DLD1 (cell line): ENCODE data around the gene BTNL2.

ENCODE experiments used
- in situ Hi-C: cut with HindIII; loops from 2 replicates; pipeline ENCODE4 v1.10.0; 2017; ENCODE audit warnings: low sequenced_read_pairs

The BTNL2 gene

GRCh38 chr6:32415521-32416019 is 8.6 kb upstream of the BTNL2 start:
- in situ Hi-C loops, result loop anchor here (10.0 kb wide), 1 partner anchor 379 kb away; no protein-coding TSS in a partner anchor

DNA sequence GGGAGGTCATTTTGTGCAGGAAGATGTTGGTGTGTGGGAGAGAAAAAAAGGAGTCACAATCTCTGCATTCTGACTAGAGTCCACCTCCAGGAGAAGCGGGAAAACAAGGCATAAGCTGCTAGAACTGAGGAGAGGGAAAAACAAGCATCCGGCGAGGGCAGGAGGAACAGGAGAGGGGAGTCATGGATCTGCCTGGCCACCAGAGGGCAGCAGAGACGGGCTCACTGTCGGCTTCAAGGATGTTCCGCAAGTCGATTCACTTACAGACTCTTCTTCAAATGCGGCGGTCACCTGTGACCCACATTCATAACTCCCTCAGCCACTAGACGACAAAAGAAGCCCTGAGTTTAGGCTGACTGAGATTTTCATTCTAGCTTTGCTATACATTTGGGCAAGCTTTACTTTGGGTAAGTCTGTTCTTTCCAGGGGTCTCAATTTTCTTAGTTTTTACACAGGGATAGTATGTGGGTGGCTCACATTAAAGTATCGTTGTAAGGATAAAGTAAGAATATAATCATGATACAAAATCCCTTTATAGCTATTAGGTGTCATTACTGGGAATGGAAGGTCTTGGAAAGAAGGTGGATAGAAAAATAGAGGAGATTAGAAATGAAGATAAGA is 6.6 kb upstream of the BTNL2 start:
- in situ Hi-C loops, result loop anchor here (10.0 kb wide), 1 partner anchor 381 kb away; no protein-coding TSS in a partner anchor

GRCh38 chr6:32411566-32412327 is 4.8 kb upstream of the BTNL2 start:
- in situ Hi-C loops, result loop anchor here (10.0 kb wide), 1 partner anchor 383 kb away; no protein-coding TSS in a partner anchor

GRCh38 chr6:32410906-32411305 is 3.9 kb upstream of the BTNL2 start:
- in situ Hi-C loops, result loop anchor here (10.0 kb wide), 1 partner anchor 384 kb away; no protein-coding TSS in a partner anchor

DNA sequence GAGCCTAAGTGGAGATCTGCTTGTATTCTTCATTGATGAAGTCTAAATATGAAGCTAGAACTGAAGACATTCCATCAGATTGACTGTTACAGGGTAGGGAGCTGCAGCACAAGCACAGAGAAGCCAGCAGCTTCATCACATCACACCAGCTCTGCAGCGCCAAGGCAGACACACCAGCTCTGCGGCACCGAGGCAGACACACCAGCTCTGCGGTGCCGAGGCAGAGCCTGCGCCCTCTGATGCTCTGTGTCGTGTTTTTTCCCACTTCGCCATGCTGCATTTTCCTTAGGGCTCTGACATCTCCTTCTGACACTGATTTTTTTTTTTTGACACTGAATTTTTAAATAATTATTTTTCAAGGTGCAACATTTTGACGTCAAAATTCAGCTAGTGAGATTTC is 784 bp downstream of the BTNL2 start:
- in situ Hi-C loops, result no loop called here

DNA sequence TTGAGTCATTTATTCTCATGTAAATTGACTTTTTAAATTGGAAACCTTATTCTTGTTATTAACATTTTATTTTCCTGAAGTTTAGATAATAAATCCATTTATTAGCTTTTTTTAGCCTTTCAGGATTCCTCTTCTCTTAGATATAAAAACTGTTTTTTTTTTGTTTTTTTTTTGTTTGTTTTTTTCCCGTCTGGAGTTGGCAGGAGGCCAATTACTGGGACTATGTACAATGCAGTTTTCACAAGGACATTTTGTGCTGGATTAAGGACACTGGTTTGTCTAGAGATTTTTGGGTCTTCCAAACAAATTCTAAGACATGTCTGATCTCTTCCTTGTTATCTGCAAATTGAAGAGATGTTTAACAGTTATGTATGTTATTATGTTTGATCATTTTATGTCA is 1.3 kb downstream of the BTNL2 start:
- in situ Hi-C loops, result no loop called here

GRCh38 chr6:32402812-32403211 is 4.2 kb downstream of the BTNL2 start:
- in situ Hi-C loops, result no loop called here

- in situ Hi-C loops, result no loop called here
Measured at GRCh38 chr6:32401284-32401963, 5.6 kb downstream of the BTNL2 start.

DNA sequence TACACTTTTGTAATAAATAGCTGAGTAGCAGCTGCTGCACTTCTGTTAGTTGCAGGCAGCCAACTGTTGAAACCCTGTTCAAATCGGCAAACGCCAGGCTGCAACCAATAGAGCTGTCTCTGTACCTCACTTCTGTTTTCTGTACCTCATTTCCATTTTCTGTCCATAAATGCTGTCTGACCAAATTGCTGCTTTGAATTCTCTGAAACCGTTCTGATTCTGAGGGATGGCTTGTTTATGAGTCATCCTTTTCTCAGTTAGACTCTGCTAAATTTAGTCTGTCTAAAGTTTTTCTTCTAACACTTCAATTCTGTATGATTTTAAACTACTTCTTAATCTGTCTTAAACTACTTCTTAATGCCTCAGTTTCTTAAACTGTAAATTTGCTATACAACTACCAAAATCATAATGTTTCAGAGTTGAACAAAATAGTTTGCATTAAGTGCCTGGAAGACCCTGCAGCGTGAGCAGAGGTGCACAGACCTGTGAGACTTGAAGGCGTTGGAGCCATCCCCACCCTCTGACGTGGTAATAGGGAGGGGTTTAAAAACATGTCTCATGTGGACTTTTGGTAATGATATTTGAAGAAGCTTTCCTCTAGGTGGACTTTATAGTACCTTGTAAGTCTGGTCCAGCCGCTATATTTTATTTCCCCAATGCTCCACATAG is 9.6 kb downstream of the BTNL2 start:
- in situ Hi-C loops, result no loop called here

- in situ Hi-C loops, result no loop called here
Measured at GRCh38 chr6:32396028-32396427, 11.0 kb downstream of the BTNL2 start.

- in situ Hi-C loops, result no loop called here
Measured at GRCh38 chr6:32393665-32394420, 13.1 kb downstream of the BTNL2 start.

DNA sequence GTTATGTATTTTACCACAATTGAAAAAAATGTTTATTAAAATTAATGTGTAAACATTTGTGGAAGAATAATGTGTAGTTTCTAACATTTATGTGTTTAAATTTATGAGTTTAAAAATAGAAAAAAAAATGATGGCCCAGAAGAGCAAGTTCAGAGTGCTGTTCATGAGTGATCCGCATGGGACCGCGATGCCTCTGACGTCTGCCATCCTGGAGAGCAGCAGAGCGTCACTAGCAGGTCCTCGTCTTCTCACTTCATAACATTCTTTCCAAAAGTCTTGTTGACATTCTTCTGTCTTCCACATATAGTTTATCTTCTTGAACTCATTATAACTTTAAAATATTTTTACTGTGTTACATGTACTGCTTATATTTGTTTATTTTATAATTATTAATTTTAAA is 15.5 kb downstream of the BTNL2 start:
- in situ Hi-C loops, result no loop called here

DNA sequence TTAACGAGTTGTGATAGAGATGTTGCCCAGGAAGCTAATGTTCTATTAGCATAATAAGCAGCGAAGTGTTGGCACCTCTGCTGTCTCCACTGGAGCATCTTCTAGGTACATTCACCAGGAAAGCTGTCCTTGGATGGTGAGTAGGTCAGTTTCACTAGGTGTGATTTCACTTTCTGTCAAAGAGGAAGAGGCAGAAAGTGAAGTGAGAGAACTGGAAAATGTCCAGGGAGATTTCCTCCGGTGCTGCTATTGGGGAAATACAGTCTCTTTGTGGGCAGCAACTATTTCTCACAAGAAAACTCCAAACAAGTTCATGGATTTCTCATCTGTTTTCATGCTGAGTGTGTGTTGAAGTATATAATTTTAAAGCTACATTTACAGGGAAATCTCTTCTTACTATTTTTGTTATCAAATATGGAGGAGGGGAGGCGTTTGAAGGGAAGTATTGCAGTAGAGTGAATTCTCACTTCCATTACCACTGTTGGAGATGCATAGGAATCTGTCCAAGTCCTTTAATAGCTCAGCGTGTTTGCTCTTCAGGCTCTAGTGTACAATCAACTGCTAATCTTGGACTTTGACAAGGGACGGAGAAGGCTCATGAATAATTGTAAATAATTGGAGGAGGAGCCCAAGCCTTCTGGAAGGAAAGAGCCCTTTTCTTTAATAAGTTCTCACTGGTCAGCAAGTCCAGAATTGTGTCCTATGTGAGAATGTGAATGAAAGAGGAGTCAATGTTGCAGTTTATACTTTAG is 19.2 kb downstream of the BTNL2 start:
- in situ Hi-C loops, result no loop called here

DNA sequence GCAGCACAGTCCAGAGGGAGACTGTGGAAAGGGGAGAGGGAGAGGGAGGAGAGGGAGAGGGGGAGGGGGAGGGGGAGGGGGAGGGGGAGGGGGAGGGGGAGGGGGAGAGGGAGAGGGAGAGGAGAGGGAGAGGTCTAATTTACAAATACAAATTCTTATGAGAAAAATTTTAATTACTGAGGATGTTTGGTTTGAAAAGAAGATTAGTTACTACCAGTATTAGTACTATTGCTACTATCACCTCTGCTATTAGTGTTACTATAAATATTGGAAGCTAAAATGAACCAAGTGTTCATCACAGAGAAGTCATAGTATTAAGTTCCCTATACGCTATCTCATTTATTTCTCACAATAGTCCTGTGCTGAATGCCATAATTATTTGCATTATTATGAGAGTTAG is 20.9 kb downstream of the BTNL2 start:
- in situ Hi-C loops, result no loop called here

DNA sequence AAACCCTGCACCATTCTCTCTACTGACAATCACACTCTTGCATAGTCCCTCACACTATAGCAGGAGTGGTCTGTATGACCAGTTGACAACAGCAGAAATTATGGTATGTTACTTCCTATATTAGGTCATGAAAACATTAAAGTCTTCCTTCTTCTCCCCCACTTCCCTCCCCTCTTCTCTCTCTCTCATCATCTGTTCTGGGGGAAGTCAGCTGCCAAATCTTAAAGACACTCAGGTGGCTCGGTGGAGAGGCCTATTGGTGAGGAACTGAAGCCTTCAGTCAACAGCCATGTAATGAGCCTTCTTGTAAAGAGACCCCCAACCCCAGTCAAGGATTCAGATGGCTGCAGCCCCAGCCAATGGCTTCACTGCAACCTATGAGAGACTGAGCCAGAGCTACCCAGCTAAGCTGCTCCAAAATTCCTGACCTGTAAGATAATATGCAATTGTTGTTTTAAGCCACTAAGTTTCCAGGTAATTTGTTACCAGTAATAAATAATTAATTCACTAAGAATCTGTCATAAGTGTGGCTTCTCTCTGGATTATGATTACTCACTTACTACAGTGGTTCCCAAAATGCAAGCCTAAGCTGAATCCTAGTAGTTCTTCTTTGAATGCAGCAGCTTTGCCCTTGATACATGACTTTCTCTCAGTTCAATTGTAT is 24.1 kb downstream of the BTNL2 start:
- in situ Hi-C loops, result no loop called here

DNA sequence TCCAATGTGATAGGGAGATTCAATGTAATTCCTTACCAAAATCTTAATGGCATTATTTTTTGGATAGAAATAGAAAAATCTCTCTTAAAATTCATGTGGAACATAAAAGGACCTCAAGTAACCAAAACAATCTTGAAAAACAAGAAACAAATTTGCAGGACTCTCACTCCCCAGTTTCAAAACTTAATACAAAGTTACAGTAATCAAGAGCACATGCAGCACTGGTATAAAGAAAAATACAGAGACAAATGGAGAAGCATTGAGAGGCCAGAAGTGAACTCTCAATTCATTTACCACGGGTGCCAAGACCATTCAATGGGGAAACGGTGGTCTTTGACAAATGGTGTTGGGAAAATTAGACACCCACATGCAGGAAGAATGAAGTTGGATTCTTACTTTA is 27.4 kb downstream of the BTNL2 start:
- in situ Hi-C loops, result no loop called here

DNA sequence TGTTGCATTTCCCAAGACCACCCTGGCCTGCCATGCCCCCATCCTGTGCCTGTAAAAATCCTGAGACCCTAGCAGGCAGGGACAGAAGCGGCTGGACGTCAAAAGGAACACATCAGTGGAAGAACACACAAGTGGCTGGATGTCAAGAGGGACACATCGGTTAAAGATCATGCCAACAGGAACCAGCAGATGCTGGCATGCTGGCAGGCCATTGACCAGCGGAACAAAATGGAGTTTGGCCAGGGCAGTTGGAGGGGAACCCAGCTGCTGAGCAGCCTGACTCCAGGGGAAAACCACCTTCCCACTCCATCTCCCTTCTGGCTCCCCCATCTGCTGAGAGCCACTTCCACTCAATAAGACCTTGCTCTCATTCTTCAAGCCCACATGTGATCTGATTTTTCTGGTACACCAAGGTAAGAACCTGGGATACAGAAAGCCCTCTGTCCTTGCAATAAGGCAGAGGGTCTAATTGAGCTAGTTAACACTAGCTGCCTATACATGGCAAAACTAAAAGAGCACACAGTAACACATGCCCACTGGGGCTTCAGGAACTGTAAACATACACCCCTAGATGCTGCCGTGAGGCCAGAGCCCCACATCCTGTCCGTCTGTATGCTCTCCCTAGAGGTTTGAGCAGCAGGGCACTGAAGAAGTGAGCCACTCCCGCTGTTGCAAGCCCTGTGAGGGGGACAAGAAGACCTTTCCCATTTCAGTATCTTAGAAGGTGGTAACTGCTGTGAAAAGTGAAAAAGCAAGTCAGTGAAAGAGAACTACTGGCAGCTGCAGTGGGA is 31.0 kb downstream of the BTNL2 start:
- in situ Hi-C loops, result no loop called here

DNA sequence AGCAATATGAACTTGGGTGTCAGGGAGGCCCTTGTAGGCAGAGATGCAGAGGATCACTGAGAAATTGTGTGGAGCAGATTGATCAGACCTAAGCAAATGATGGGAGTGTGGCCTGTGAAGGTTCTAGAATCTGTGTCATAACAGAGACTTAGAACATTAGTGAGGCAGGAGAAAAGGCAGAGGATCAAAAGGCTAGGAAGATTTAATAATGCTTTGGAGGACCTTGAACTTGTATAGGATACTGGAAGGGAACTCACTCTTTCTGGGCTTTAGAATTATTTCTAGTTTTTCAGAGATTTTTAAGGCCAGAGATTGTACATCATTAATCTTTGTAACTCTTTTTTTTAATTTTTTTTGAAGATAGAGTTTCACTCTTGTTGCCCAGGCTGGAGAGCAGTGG is 35.2 kb downstream of the BTNL2 start, which contains the start of gene TSBP1:
TSBP1 (minus strand) TSS at position 101 of the 400 bp plus-strand sequence. CDS start 197 bp downstream, outside the sequence.
- in situ Hi-C loops, result no loop called here
